RWPE1 (cell line): Measurements from ENCODE around the gene TTC8.
A peak's percentile ranks its signal among the peaks of the same experiment; 100 is the strongest.

ENCODE experiments used
- CTCF ChIA-PET: fragments of 350-600 bp; sonication (Branson Sonifier 250); formaldehyde crosslinking; extraction: SDS; loops from one replicate; lab custom pipeline; 2021; lab: Yijun Ruan, JAX
- POLR2A ChIA-PET: fragments of 400-600 bp; formaldehyde crosslinking; extraction: SDS; loops from one replicate; lab custom pipeline; 2020; ENCODE audit warnings: antibody characterized with exemption; ENCODE audit not compliant: low non-redundant PET; lab: Yijun Ruan, JAX
- DNase-seq: peaks from one replicate; pipeline ENCODE4 v3.0.0; 2012; ENCODE audit warnings: low spot score
- H3K27ac ChIP-seq: fragments of 450-650 bp; 2 replicates; pipeline ENCODE4 v1.5.1; 2017
- TF ChIP-seq, protein P1 (sequence below): fragments of 450-650 bp; conservative IDR thresholded peaks from 2 replicates; pipeline ENCODE4 v1.5.1; 2017; ENCODE audit warnings: low read depth, mild to moderate bottlenecking

TTC8 gene

DNA sequence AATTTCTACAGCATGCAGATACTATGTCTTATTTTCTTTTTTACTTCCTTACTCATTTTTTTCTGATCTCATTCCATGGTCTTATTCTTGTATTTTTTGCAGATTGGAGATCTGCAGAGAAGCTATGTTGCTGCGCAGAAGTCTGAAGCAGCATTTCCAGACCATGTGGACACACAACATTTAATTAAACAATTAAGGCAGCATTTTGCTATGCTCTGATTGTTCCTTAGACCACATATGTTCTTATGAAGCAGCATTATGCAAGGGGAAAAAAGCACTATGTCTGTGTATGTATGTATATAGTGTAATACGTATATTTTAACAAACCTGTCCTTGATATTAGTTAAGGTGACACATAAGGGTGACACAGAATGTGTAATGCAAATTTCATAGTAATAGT lies 52.7 kb downstream of the TTC8 start:
- ChIA-PET CTCF (interaction anchor here (0.6 kb wide), 1 partner anchor 181 kb away, joined by 4 read pairs; no protein-coding TSS in a partner anchor), POLR2A (no interaction called here)
- no peak overlapping the region for H3K27ac ChIP-seq
- no peak for DNase-seq
- TF ChIP-seq, protein P1, sequence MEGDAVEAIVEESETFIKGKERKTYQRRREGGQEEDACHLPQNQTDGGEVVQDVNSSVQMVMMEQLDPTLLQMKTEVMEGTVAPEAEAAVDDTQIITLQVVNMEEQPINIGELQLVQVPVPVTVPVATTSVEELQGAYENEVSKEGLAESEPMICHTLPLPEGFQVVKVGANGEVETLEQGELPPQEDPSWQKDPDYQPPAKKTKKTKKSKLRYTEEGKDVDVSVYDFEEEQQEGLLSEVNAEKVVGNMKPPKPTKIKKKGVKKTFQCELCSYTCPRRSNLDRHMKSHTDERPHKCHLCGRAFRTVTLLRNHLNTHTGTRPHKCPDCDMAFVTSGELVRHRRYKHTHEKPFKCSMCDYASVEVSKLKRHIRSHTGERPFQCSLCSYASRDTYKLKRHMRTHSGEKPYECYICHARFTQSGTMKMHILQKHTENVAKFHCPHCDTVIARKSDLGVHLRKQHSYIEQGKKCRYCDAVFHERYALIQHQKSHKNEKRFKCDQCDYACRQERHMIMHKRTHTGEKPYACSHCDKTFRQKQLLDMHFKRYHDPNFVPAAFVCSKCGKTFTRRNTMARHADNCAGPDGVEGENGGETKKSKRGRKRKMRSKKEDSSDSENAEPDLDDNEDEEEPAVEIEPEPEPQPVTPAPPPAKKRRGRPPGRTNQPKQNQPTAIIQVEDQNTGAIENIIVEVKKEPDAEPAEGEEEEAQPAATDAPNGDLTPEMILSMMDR: no peak

- CTCF ChIA-PET: no interaction called here
- peak; percentile 42 for DNase-seq
These were observed 54.6 kb downstream of the TTC8 start for GRCh38 chr14:88879022-88879421.

GRCh38 chr14:88882236-88882635 lies 57.8 kb downstream of the TTC8 start:
- DNase-seq: no peak
- H3K27ac ChIP-seq: no peak overlapping the region
- CTCF ChIA-PET: no interaction called here
- TF ChIP-seq, protein P1: no peak
- POLR2A ChIA-PET: no interaction called here

More at GRCh38 chr14:88879022-88879421, 54.6 kb downstream of the TTC8 start:
- POLR2A ChIA-PET: no interaction called here
- TF ChIP-seq, protein P1: no peak
- no peak overlapping the region for H3K27ac ChIP-seq

GRCh38 chr14:88895116-88895515 lies 70.7 kb downstream of the TTC8 start:
- ChIA-PET CTCF (interaction anchor here (0.6 kb wide), 1 partner anchor 932 kb away, joined by 3 read pairs; no protein-coding TSS in a partner anchor), POLR2A (no interaction called here)
- no peak overlapping the region for H3K27ac ChIP-seq
- DNase-seq: peak; percentile 34
- TF ChIP-seq, protein P1: no peak

- H3K27ac ChIP-seq: no peak overlapping the region
- ChIA-PET POLR2A (no interaction called here), CTCF (no interaction called here)
- no peak for DNase-seq
- TF ChIP-seq, protein P1: no peak
These were observed 76.7 kb downstream of the TTC8 start for GRCh38 chr14:88901189-88901588.

DNA sequence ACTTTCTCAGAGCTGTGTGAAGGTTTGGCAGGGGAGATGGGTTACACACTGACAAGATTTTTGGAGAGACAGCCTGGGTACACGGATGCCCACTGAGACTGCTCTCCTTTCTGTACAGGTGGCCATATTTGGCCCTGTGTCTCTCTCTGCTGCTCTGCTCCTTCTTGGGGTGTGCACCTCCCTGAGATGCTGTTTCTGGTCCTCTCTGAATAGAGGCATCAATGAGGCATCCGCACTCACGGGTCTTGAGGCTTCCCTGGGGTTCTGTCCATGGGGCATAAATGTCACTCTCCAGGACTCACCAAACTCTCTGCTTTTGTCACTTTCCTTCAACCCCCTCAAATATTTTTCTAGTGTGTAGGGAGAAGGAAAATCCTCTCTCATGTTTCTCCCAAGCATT lies 77.5 kb downstream of the TTC8 start:
- DNase-seq: no peak
- ChIA-PET POLR2A (no interaction called here), CTCF (no interaction called here)
- TF ChIP-seq, protein P1: no peak
- H3K27ac ChIP-seq: no peak overlapping the region
